Gastroesophageal sphincter (tissue), 4 donors: ENCODE data around the gene TANGO2. TPM values are rescaled to one million over a fixed set of nuclear protein-coding genes. Genes with fewer than 3 reads are reported as not detected.

Experiments used
- ATAC-seq: fragments of 150-250 bp; one replicate; pipeline ENCODE4 v1.9.1; 2016; ENCODE audit warnings: mild to moderate bottlenecking, moderate library complexity
- H3K27ac ChIP-seq, 4 donors: fragments of 200-600 bp; sonication (generic) in 3 of 4; 1 replicate in 3 of 4; 2 replicates in 1 of 4; pipeline ENCODE4 v1.5.1; 2016 to 2019
- H3K27me3 ChIP-seq: fragments of 200-600 bp; sonication (generic); one replicate; pipeline ENCODE4 v1.5.1; 2019
- H3K36me3 ChIP-seq, 2 donors: fragments of 200-600 bp; sonication (generic); one replicate each; pipeline ENCODE4 v1.5.1; 2019; ENCODE audit warnings: control low read depth in 1 of 2
- H3K4me1 ChIP-seq, 3 donors: fragments of 200-600 bp; sonication (generic); 1 replicate in 2 of 3; 2 replicates in 1 of 3; pipeline ENCODE4 v1.5.1; 2016 to 2019; ENCODE audit warnings: control low read depth in 2 of 3
- H3K4me3 ChIP-seq, 2 donors: fragments of 200-600 bp; sonication (generic); one replicate each; pipeline ENCODE4 v1.5.1; 2019; ENCODE audit warnings: mild to moderate bottlenecking in 1 of 2, moderate library complexity in 1 of 2
- H3K9me3 ChIP-seq, 3 donors: fragments of 200-600 bp; sonication (generic); one replicate each; pipeline ENCODE4 v1.5.1; 2017 to 2019; ENCODE audit warnings: control low read depth in 2 of 3
- CTCF ChIP-seq, 4 experiments: fragments of 200-600 bp in 2 of 4; fragments of 450-650 bp in 2 of 4; sonication (generic) in 1 of 4; IDR thresholded peaks; one replicate each; pipeline ENCODE4 v1.5.1; 2017 to 2019; ENCODE audit warnings: antibody characterized with exemption in 4 of 4, mild to moderate bottlenecking in 2 of 4, moderate library complexity in 2 of 4
- EP300 ChIP-seq: sonication (generic); formaldehyde crosslinking; IDR thresholded peaks from one replicate; pipeline ENCODE4 v1.6.1; 2017; ENCODE audit warnings: antibody characterized with exemption, mild to moderate bottlenecking
- POLR2A ChIP-seq, 2 donors: fragments of 450-650 bp; IDR thresholded peaks; one replicate each; pipeline ENCODE4 v1.6.1; 2017; ENCODE audit warnings: antibody characterized with exemption in 2 of 2, mild to moderate bottlenecking in 2 of 2, moderate library complexity in 1 of 2
- POLR2AphosphoS5 ChIP-seq: sonication (generic); formaldehyde crosslinking; IDR thresholded peaks from one replicate; pipeline ENCODE4 v1.6.1; 2017; ENCODE audit warnings: antibody characterized with exemption
- WGBS, 2 donors: methylation state at CpG; one replicate each; pipeline ENCODE4 v1.1.5; 2018; ENCODE audit warnings: low coverage in 1 of 2; 5-methylcytosine and 5-hydroxymethylcytosine counted together
- total RNA-seq, 4 donors: library from RNA; depleted of rRNA; stranded (reverse); fragments of >200 nt; gene quantifications; one replicate each; pipeline ENCODE4 v1.1.0, GENCODE V29; 2016

The TANGO2 gene
- total RNA-seq, 4 donors from 2014 or later = 20.0 to 65.5 (median 45.8) TPM

GRCh38 chr22:20092477-20092854 is 71.6 kb downstream of the TANGO2 start:
- no peak overlapping the region for H3K4me3 ChIP-seq
- WGBS, 2 donors = 85 to 88% methylated on average over 5 to 6 of the region's 11 CpGs
- peaks cover 0 to 100% of the 10 kb centered on the region in 2 donors for H3K36me3 ChIP-seq
- H3K27ac ChIP-seq = no peak overlapping the region
- no peaks in the 10 kb centered on the region for H3K27me3 ChIP-seq
- ATAC-seq = no peak
- no peaks in the 10 kb centered on the region for H3K4me1 ChIP-seq
- H3K9me3 ChIP-seq = no peaks in the 10 kb centered on the region
- no peak for TF ChIP-seq EP300
- TF ChIP-seq POLR2A (IDR thresholded peaks at IDR 0.05) = no peak

DNA sequence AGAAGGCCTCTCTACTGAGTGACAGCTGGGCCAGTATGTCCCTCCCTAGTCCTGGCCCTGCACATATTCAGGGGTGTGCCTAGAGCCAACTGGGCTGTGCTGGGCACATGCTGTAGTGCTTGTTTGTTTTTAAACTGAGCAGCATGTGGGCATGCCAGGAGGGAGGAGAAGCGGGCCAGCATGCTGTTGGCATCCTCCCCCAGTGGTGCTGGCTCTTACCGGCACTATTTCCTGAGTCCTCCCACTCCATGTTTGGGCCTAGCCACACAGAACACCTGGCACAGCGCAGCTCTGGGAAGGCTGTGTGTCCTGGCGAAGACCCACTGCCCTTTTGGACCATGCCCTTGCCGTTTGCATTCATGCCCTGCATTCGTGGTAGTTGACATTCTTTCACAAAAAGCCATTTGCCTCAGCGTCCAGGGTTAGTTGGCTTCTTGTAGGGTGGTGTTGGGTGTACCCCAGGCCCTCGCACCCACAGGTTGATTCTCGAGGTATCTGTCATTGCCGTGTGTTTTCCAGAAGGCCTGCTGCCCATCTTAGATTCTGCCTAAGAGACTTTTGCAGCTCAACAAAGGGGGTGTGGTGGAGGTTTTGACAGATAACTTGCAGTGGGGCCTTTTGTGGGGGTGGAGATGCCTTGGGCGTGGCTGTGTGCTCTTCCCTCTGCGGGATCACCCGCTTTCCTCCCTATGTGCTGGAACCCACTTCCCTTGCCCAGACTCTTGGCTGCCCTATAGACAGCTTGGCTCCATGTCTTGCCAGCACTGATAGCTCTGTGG is 72.7 kb downstream of the TANGO2 start:
- Histone ChIP-seq H3K27ac (no peak overlapping the region), H3K27me3 (no peaks in the 10 kb centered on the region), H3K4me1 (no peaks in the 10 kb centered on the region), H3K36me3 (peaks cover 0 to 100% of the 10 kb centered on the region in 2 donors), H3K9me3 (no peaks in the 10 kb centered on the region), H3K4me3 (no peak overlapping the region)
- TF ChIP-seq EP300 (no peak), POLR2A (IDR thresholded peaks at IDR 0.05) (no peak), CTCF (IDR thresholded peaks at IDR 0.05) (no peak), POLR2AphosphoS5 (no peak)
- ATAC-seq = no peak
- 80 to 87% methylated on average over 2 to 7 of the region's 13 CpGs for WGBS, 2 donors

- ATAC-seq = no peak
- H3K27ac ChIP-seq = no peak overlapping the region
- 88 to 93% methylated on average over 10 to 11 of the region's 15 CpGs for WGBS, 2 donors
- peaks cover 0 to 100% of the 10 kb centered on the region in 2 donors for H3K36me3 ChIP-seq
- H3K9me3 ChIP-seq = no peaks in the 10 kb centered on the region
- H3K27me3 ChIP-seq = no peaks in the 10 kb centered on the region
- TF ChIP-seq POLR2AphosphoS5 (no peak), EP300 (no peak), POLR2A (IDR thresholded peaks at IDR 0.05) (no peak)
- H3K4me1 ChIP-seq = no peaks in the 10 kb centered on the region
- no peak overlapping the region for H3K4me3 ChIP-seq
These were observed 73.4 kb downstream of the TANGO2 start for GRCh38 chr22:20094197-20094807.

GRCh38 chr22:20095521-20095920 is 74.6 kb downstream of the TANGO2 start:
- TF ChIP-seq EP300 (no peak), POLR2AphosphoS5 (no peak), CTCF (IDR thresholded peaks at IDR 0.05) (no peak), POLR2A (IDR thresholded peaks at IDR 0.05) (no peak)
- H3K4me3 ChIP-seq = no peak overlapping the region
- H3K9me3 ChIP-seq = no peaks in the 10 kb centered on the region
- 85 to 91% methylated on average over 4 of the region's 4 CpGs for WGBS, 2 donors
- no peak overlapping the region for H3K27ac ChIP-seq
- H3K4me1 ChIP-seq = no peaks in the 10 kb centered on the region
- no peaks in the 10 kb centered on the region for H3K27me3 ChIP-seq
- peaks cover 0 to 100% of the 10 kb centered on the region in 2 donors for H3K36me3 ChIP-seq
- ATAC-seq = no peak

DNA sequence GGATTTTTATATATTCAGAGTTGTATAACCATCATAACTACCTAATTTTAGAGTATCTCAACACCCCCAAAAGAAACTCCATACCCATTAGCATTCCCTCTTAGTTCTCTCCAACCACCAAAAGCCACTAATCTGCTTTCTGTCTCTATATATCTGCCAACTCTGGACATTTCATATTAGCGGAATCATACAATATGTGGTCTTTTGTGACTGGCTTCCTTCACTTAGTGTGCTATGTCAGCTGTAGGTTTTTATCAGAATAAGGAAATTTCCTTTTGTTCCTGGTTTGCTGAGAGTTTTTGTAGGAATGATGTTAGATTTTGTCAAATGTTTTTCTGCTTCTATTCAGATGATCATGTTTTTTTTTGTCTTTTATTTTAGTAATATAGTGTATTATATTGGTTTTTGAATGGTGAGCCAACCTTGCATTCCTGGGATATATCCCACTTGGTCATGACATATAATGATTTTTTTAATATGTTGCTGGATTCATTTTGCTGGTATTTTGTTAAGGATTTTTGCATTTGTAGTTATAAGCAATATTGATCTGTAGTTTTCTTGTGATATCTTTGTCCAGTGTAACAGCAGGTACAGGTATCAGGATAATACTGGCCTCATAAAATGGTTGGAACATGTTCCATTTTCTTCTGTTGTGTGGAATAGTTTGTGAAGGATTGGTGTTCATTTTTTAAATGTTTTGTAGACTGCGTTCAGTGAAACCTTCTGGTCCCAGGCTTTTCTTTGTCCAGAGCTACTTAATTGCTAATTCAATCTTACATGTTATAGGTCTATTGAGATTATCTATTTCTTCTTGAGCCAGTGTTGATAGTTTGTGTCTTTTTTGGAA is 75.9 kb downstream of the TANGO2 start:
- peaks cover 0 to 100% of the 10 kb centered on the region in 2 donors for H3K36me3 ChIP-seq
- H3K27ac ChIP-seq = no peak overlapping the region
- TF ChIP-seq EP300 (no peak), CTCF (IDR thresholded peaks at IDR 0.05) (no peak)

More for the DNA sequence above, 75.9 kb downstream of the TANGO2 start:
- Histone ChIP-seq H3K4me3 (no peak overlapping the region), H3K4me1 (no peaks in the 10 kb centered on the region), H3K9me3 (no peaks in the 10 kb centered on the region), H3K27me3 (no peaks in the 10 kb centered on the region)
- 90 to 100% methylated on average over 2 of the region's 2 CpGs for WGBS, 2 donors
- ATAC-seq = no peak
